WERI-Rb-1 (cell line): Measurements from ENCODE around the gene ASB10.

Source experiments
- DNase-seq: peaks from one replicate; pipeline ENCODE4 v3.0.0-alpha.2; 2020
- H3K27ac ChIP-seq: fragments of 250-450 bp; sonication (Bioruptor Pico); 2 replicates; pipeline ENCODE4 v1.5.1; 2020; ENCODE audit warnings: mild to moderate bottlenecking, moderate library complexity
- H3K27me3 ChIP-seq: fragments of 250-450 bp; sonication (Bioruptor Pico); 2 replicates; pipeline ENCODE4 v1.5.1; 2021; ENCODE audit warnings: mild to moderate bottlenecking, low read depth, moderate library complexity; ENCODE audit not compliant: insufficient read depth, severe bottlenecking
- H3K36me3 ChIP-seq: fragments of 250-450 bp; sonication (Bioruptor Pico); 2 replicates; pipeline ENCODE4 v1.5.1; 2020; ENCODE audit warnings: mild to moderate bottlenecking, moderate library complexity
- H3K4me3 ChIP-seq: 2 replicates; pipeline ENCODE4 v1.5.1; 2011; ENCODE audit warnings: low read depth, mild to moderate bottlenecking, control low read depth, low read length
- H3K9me3 ChIP-seq: fragments of 250-450 bp; sonication (Bioruptor Pico); 2 replicates; pipeline ENCODE4 v1.5.1; 2021; ENCODE audit warnings: mild to moderate bottlenecking, moderate library complexity; ENCODE audit not compliant: severe bottlenecking
- TF ChIP-seq, protein P1 (sequence below): IDR thresholded peaks from 2 replicates; pipeline ENCODE4 v1.5.1; 2011; ENCODE audit warnings: low read depth, mild to moderate bottlenecking, control low read depth, inconsistent platforms, low read length

The ASB10 gene

DNA sequence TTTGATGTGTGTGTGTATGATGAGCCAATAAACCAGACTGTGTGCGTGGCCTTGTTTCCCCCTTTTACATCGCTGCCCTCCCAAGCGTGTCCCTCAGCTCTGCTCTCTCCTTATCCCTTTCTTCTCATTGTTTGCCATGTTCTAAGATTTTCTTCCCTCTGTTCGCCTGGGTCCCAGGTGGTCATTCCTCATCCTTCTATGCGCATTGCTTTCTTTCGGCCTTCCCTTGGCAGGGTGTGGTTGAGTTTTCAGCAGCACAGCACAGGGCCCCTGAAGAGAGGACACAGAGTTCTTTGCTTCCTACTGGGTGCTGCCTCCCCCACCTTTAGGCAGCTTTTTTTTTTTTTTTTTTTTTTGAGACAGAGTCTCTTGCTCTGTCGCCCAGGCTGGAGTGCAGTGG is 42.7 kb downstream of the ASB10 start:
- TF ChIP-seq, protein P1, sequence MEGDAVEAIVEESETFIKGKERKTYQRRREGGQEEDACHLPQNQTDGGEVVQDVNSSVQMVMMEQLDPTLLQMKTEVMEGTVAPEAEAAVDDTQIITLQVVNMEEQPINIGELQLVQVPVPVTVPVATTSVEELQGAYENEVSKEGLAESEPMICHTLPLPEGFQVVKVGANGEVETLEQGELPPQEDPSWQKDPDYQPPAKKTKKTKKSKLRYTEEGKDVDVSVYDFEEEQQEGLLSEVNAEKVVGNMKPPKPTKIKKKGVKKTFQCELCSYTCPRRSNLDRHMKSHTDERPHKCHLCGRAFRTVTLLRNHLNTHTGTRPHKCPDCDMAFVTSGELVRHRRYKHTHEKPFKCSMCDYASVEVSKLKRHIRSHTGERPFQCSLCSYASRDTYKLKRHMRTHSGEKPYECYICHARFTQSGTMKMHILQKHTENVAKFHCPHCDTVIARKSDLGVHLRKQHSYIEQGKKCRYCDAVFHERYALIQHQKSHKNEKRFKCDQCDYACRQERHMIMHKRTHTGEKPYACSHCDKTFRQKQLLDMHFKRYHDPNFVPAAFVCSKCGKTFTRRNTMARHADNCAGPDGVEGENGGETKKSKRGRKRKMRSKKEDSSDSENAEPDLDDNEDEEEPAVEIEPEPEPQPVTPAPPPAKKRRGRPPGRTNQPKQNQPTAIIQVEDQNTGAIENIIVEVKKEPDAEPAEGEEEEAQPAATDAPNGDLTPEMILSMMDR = no peak
- Histone ChIP-seq H3K27me3 (no peaks in the 10 kb centered on the region), H3K4me3 (no peak overlapping the region), H3K9me3 (no peaks in the 10 kb centered on the region), H3K27ac (no peak overlapping the region), H3K36me3 (peaks cover 40% of the 10 kb centered on the region)
- DNase-seq = no peak

- peaks cover 42% of the 10 kb centered on the region for H3K36me3 ChIP-seq
- TF ChIP-seq, protein P1 = no peak
- no peak overlapping the region for H3K27ac ChIP-seq
- DNase-seq = peak; percentile 6
- no peak overlapping the region for H3K4me3 ChIP-seq
- no peaks in the 10 kb centered on the region for H3K9me3 ChIP-seq
- H3K27me3 ChIP-seq = no peaks in the 10 kb centered on the region
These were observed 43.6 kb downstream of the ASB10 start for GRCh38 chr7:151143261-151144015.

DNA sequence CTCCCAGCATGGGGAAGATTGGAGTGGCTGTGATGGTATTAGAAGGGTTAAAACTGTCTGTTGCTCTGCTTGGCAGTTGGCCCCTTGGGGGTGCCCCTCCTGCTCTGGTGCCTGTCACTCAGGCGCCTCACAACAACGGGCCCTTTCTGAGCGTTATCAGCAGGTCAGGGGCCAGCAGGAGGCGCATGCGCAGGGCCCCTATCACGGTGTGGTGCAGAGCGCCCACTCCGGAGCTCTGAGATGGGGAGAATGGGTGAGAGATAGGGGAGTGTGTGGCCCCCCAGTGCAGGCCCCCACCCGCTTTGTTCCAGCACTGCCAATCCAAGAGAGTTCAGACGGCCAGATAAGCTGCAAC is 44.4 kb downstream of the ASB10 start:
- Histone ChIP-seq H3K36me3 (peaks cover 44% of the 10 kb centered on the region), H3K4me3 (no peak overlapping the region), H3K27ac (no peak overlapping the region), H3K9me3 (no peaks in the 10 kb centered on the region), H3K27me3 (no peaks in the 10 kb centered on the region)
- TF ChIP-seq, protein P1 = no peak
- peak; percentile 10 for DNase-seq

DNA sequence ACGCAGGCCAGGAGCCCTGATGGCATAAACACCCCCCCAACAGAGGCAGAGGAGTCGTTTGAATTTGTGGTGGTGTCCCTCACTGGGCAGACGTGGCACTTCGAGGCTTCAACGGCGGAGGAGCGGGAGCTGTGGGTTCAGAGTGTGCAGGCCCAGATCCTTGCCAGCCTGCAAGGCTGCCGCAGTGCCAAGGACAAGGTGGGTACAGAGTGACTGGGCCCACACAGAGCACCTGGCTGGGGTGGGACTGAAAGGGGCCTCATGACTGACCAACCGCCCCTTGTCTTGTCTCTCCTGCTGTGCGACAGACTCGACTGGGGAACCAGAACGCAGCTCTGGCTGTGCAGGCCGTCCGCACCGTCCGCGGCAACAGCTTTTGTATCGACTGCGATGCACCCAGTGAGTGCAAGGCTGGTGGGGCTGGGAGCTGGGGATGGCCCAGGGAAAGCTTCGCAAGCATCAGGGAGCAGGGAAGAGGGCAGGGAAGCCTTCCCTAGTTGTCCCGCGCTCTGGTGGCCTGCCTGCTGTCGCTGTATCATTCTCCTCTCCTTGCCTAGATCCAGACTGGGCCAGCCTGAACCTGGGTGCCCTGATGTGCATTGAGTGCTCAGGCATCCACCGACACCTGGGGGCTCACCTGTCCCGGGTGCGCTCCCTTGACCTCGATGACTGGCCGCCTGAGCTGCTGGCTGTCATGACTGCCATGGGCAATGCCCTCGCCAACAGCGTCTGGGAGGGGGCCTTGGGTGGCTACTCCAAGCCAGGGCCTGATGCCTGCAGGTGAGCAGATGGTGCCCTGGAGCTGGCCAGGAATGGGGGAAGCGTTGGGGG is 45.0 kb downstream of the ASB10 start:
- no peak overlapping the region for H3K4me3 ChIP-seq
- H3K27ac ChIP-seq = no peak overlapping the region
- H3K9me3 ChIP-seq = no peaks in the 10 kb centered on the region
- no peak for DNase-seq
- TF ChIP-seq, protein P1 = no peak
- H3K27me3 ChIP-seq = no peaks in the 10 kb centered on the region
- peaks cover 49% of the 10 kb centered on the region for H3K36me3 ChIP-seq

DNA sequence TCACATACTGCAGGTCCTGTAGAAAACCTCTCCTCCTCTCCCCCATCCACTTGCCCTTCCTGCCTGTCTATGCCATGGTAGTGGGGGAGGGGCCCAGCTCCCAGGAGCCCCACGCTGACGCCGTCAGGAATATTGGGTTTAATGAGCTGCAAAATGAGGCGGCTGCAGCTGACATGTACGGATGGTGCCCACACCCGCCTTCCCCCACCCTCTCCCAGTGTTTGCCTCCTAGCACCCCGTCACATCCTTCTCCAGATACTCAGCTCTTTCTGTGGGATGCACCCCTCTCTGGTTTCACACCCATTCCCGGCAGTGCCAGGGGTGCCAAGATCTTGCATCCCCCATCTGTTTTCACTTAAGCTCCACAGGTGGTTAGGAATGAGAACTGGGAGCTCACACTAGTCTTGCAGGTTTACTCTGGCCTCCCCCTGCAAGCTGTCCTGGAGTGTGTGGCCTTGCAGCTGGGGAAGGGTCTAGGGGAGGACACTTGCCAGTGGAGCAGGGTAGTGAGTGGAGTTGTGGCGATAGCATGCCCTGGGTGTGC is 45.7 kb downstream of the ASB10 start:
- no peaks in the 10 kb centered on the region for H3K27me3 ChIP-seq
- TF ChIP-seq, protein P1 = no peak
- no peak for DNase-seq
- no peaks in the 10 kb centered on the region for H3K9me3 ChIP-seq
- peaks cover 51% of the 10 kb centered on the region for H3K36me3 ChIP-seq
- no peak overlapping the region for H3K27ac ChIP-seq
- no peak overlapping the region for H3K4me3 ChIP-seq
